GM06990 (cell line): ENCODE data around the gene RERE.

Experiments
- DNase-seq: peaks from one replicate; pipeline ENCODE4 v3.0.0-alpha.2; 2011; ENCODE audit not compliant: insufficient read length; ENCODE audit errors: extremely low read depth
- H3K27me3 ChIP-seq: replicated peaks from 2 replicates; pipeline ENCODE4 v1.6.0; 2011; ENCODE audit warnings: low read length; ENCODE audit not compliant: control insufficient read depth, insufficient read depth
- H3K36me3 ChIP-seq: 2 replicates; pipeline ENCODE4 v1.5.1; 2011; ENCODE audit warnings: low read length; ENCODE audit not compliant: control insufficient read depth, insufficient read depth
- H3K4me3 ChIP-seq: replicated peaks from 2 replicates; pipeline ENCODE4 v1.5.1; 2011; ENCODE audit warnings: low read depth, mild to moderate bottlenecking, control low read depth, low read length
- TF ChIP-seq, protein P1 (sequence below): IDR thresholded peaks from 2 replicates; pipeline ENCODE4 v1.5.1; 2011; ENCODE audit warnings: low read length, control low read depth, mild to moderate bottlenecking, inconsistent platforms; ENCODE audit not compliant: insufficient read depth, poor library complexity, severe bottlenecking

The RERE gene

DNA sequence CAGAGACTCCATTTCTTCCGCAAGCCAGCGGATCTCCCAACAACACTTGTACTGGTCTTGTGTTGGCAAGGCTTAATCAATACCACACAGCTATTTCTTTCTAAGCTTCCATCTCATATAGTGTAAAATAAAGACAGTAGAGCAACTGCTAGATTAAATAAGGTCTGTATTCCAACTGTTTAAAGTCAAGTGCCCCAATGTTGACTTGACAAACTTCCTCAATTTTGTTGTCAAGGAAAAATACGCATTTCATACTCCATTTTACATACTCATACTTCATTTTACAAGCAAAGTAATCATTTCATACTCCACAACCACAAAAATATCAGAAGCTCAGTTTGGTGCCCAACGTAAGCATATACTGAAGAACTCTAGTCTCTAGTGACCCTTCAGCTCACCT lies 143.0 kb downstream of the RERE start:
- no peak for DNase-seq
- TF ChIP-seq, protein P1, sequence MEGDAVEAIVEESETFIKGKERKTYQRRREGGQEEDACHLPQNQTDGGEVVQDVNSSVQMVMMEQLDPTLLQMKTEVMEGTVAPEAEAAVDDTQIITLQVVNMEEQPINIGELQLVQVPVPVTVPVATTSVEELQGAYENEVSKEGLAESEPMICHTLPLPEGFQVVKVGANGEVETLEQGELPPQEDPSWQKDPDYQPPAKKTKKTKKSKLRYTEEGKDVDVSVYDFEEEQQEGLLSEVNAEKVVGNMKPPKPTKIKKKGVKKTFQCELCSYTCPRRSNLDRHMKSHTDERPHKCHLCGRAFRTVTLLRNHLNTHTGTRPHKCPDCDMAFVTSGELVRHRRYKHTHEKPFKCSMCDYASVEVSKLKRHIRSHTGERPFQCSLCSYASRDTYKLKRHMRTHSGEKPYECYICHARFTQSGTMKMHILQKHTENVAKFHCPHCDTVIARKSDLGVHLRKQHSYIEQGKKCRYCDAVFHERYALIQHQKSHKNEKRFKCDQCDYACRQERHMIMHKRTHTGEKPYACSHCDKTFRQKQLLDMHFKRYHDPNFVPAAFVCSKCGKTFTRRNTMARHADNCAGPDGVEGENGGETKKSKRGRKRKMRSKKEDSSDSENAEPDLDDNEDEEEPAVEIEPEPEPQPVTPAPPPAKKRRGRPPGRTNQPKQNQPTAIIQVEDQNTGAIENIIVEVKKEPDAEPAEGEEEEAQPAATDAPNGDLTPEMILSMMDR: no peak
- Histone ChIP-seq H3K4me3 (no peak overlapping the region), H3K27me3 (no peaks in the 10 kb centered on the region), H3K36me3 (no peaks in the 10 kb centered on the region)

- DNase-seq: no peak
- TF ChIP-seq, protein P1: peak; percentile 79
- Histone ChIP-seq H3K27me3 (no peaks in the 10 kb centered on the region), H3K36me3 (no peaks in the 10 kb centered on the region), H3K4me3 (no peak overlapping the region)
Measured at GRCh38 chr1:8671306-8671917, 146.0 kb downstream of the RERE start.

- no peaks in the 10 kb centered on the region for H3K36me3 ChIP-seq
- TF ChIP-seq, protein P1: no peak
- no peaks in the 10 kb centered on the region for H3K27me3 ChIP-seq
- H3K4me3 ChIP-seq: no peak overlapping the region
- no peak for DNase-seq
Measured at GRCh38 chr1:8670371-8670818, 147.0 kb downstream of the RERE start.

GRCh38 chr1:8669606-8670335 lies 147.7 kb downstream of the RERE start:
- Histone ChIP-seq H3K27me3 (no peaks in the 10 kb centered on the region), H3K36me3 (no peaks in the 10 kb centered on the region), H3K4me3 (no peak overlapping the region)
- no peak for DNase-seq
- TF ChIP-seq, protein P1: no peak

DNA sequence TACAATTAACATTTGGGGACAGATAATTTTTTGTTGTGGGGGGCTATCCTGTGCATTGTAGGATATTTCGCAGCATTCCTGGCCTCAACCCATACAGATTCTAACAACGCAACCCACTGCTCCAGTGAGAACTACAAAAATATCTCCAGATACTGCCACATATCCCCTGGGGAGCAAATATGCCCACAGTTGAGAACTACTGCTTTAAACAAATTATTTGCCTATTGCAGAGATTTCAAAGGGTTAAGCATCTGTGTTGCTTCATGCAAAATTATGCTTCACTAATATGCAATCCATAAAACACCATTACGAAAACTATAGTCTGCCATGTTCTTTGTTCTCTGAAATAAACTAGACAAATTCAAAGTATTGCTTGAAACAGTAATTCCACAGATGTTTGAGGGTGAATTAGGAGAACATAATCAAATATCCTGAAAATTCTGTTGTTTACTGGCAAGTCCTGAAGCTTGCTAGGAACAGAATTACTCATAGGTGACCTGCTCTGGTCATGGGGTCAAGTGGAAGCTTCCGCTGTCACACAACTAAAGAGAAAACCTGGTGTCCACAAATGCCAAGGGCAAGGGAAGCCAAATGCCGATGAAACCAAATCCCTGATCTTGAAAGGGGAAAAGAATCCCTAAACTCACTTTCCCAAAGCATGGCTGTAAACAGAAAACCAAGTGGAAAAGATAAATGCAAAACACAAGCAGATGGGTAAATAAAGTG lies 149.4 kb downstream of the RERE start:
- H3K27me3 ChIP-seq: no peaks in the 10 kb centered on the region
- H3K36me3 ChIP-seq: no peaks in the 10 kb centered on the region
- no peak for DNase-seq
- no peak overlapping the region for H3K4me3 ChIP-seq
- TF ChIP-seq, protein P1: no peak
